DOHH2 (cell line): ENCODE results near the gene SGF29.
"Not testable (repeated sequence)": the region's sequence is repeated elsewhere in the genome, so short reads cannot be mapped to it uniquely, and the experiment has no call there.

Source experiments
- H3F3A ChIP-seq: fragments of 200-600 bp; sonication (generic), shearing (Covaris generic); 2 replicates; pipeline ENCODE4 v1.6.0; 2016; ENCODE audit warnings: antibody characterized with exemption, mild to moderate bottlenecking; ENCODE audit not compliant: control insufficient read depth, insufficient read depth
- H3K27ac ChIP-seq: fragments of 200-600 bp; sonication (generic); 2 replicates; pipeline ENCODE4 v1.5.1; 2014; ENCODE audit warnings: low read depth, mild to moderate bottlenecking, low read length, moderate library complexity
- H3K27me3 ChIP-seq: fragments of 200-600 bp; sonication (generic); 2 replicates; pipeline ENCODE4 v1.6.1; 2014; ENCODE audit warnings: mild to moderate bottlenecking, low read length, mixed read lengths; ENCODE audit not compliant: control insufficient read depth
- H3K36me3 ChIP-seq: fragments of 200-600 bp; sonication (generic); 2 replicates; pipeline ENCODE4 v1.6.1; 2014; ENCODE audit warnings: mild to moderate bottlenecking, low read length, moderate library complexity, mixed read lengths; ENCODE audit not compliant: control insufficient read depth
- H3K4me1 ChIP-seq: fragments of 200-600 bp; sonication (generic); 2 replicates; pipeline ENCODE4 v1.6.1; 2014; ENCODE audit warnings: mild to moderate bottlenecking, low read length, mixed read lengths; ENCODE audit not compliant: control insufficient read depth
- H3K4me2 ChIP-seq: fragments of 200-600 bp; sonication (generic); 2 replicates; pipeline ENCODE4 v1.6.0; 2014; ENCODE audit warnings: mild to moderate bottlenecking, low read length, moderate library complexity
- H3K4me3 ChIP-seq: fragments of 200-600 bp; sonication (generic); 2 replicates; pipeline ENCODE4 v1.5.1; 2014; ENCODE audit warnings: mild to moderate bottlenecking, low read length, mixed read lengths
- H3K79me2 ChIP-seq: fragments of 200-600 bp; sonication (generic); 2 replicates; pipeline ENCODE4 v1.6.1; 2014; ENCODE audit warnings: mild to moderate bottlenecking, low read length, mixed read lengths; ENCODE audit not compliant: control insufficient read depth
- H3K9me2 ChIP-seq: fragments of 200-600 bp; sonication (generic); replicated peaks from 2 replicates; pipeline ENCODE4 v1.6.1; 2014; ENCODE audit warnings: mild to moderate bottlenecking, low read length, mixed read lengths; ENCODE audit not compliant: control insufficient read depth
- H3K9me3 ChIP-seq: fragments of 200-600 bp; sonication (generic); 2 replicates; pipeline ENCODE4 v1.6.1; 2014; ENCODE audit warnings: antibody characterized with exemption, low read length, mixed read lengths; ENCODE audit not compliant: control insufficient read depth, insufficient read depth
- H4K20me1 ChIP-seq: fragments of 200-600 bp; sonication (generic); 2 replicates; pipeline ENCODE4 v1.6.0; 2014; ENCODE audit warnings: low read depth, mild to moderate bottlenecking, antibody characterized with exemption, low read length, moderate library complexity; ENCODE audit not compliant: control insufficient read depth, insufficient read depth
- CTCF ChIP-seq: fragments of 200-600 bp; sonication (generic); IDR thresholded peaks from one replicate; pipeline ENCODE4 v1.5.1; 2014; ENCODE audit warnings: antibody characterized with exemption, mild to moderate bottlenecking, low read depth, low read length; ENCODE audit not compliant: poor library complexity, severe bottlenecking
- EZH2phosphoT487 ChIP-seq: fragments of 200-600 bp; sonication (generic); IDR thresholded peaks from 2 replicates; pipeline ENCODE4 v1.6.1; 2017; ENCODE audit warnings: borderline replicate concordance, mild to moderate bottlenecking, antibody characterized with exemption, low read length, moderate library complexity, mixed read lengths

SGF29 gene

GRCh38 chr16:28524681-28525171 lies 29.0 kb upstream of the SGF29 start:
- peaks cover 20% of the 10 kb centered on the region for H3K4me1 ChIP-seq

GRCh38 chr16:28526201-28527099 lies 27.3 kb upstream of the SGF29 start:
- TF ChIP-seq EZH2phosphoT487 = no peak
- no peak for TF ChIP-seq CTCF
- no peaks in the 10 kb centered on the region for H4K20me1 ChIP-seq
- H3F3A ChIP-seq = no peaks in the 10 kb centered on the region
- H3K36me3 ChIP-seq = no peaks in the 10 kb centered on the region
- H3K9me2 ChIP-seq = no peaks in the 10 kb centered on the region
- no peaks in the 10 kb centered on the region for H3K79me2 ChIP-seq
- H3K9me3 ChIP-seq = no peaks in the 10 kb centered on the region
- H3K4me1 ChIP-seq = peaks cover 12% of the 10 kb centered on the region
- H3K4me3 ChIP-seq = no peak overlapping the region
- H3K27me3 ChIP-seq = peaks cover 16% of the 10 kb centered on the region
- H3K4me2 ChIP-seq = no peak overlapping the region
- H3K27ac ChIP-seq = no peak overlapping the region

More at GRCh38 chr16:28524681-28525171, 29.0 kb upstream of the SGF29 start:
- TF ChIP-seq CTCF (peak; percentile 11), EZH2phosphoT487 (no peak)
- Histone ChIP-seq H3K27me3 (peaks cover 16% of the 10 kb centered on the region), H4K20me1 (no peaks in the 10 kb centered on the region), H3K4me3 (no peak overlapping the region), H3K4me2 (no peak overlapping the region), H3F3A (no peaks in the 10 kb centered on the region), H3K36me3 (no peaks in the 10 kb centered on the region), H3K27ac (no peak overlapping the region), H3K9me3 (no peaks in the 10 kb centered on the region), H3K79me2 (no peaks in the 10 kb centered on the region), H3K9me2 (no peaks in the 10 kb centered on the region)

GRCh38 chr16:28527100-28527785 lies 26.5 kb upstream of the SGF29 start:
- not testable (repeated sequence) for H3K4me2 ChIP-seq, H3F3A ChIP-seq, H3K27ac ChIP-seq, H3K79me2 ChIP-seq, H3K36me3 ChIP-seq, H3K4me3 ChIP-seq, H3K4me1 ChIP-seq, H3K9me3 ChIP-seq, H3K9me2 ChIP-seq, H4K20me1 ChIP-seq
- peaks cover 19% of the 10 kb centered on the region for H3K27me3 ChIP-seq

GRCh38 chr16:28527985-28528384 lies 25.7 kb upstream of the SGF29 start:
- no peaks in the 10 kb centered on the region for H3K79me2 ChIP-seq
- H3K9me3 ChIP-seq = no peaks in the 10 kb centered on the region
- H4K20me1 ChIP-seq = no peaks in the 10 kb centered on the region
- TF ChIP-seq CTCF = no peak
- no peak for TF ChIP-seq EZH2phosphoT487
- H3K4me2 ChIP-seq = no peak overlapping the region
- peaks cover 19% of the 10 kb centered on the region for H3K27me3 ChIP-seq
- H3F3A ChIP-seq = no peaks in the 10 kb centered on the region
- no peak overlapping the region for H3K4me3 ChIP-seq
- H3K36me3 ChIP-seq = no peaks in the 10 kb centered on the region
- no peaks in the 10 kb centered on the region for H3K9me2 ChIP-seq
- H3K27ac ChIP-seq = no peak overlapping the region
- peaks cover 5% of the 10 kb centered on the region; the same call in 1 of the 2 replicates for H3K4me1 ChIP-seq
